Activated CD8-positive, alpha-beta memory T cell treated with anti-CD3 and anti-CD28 coated beads, Interleukin-2, amount 50 U/mL, for 24 hours (primary cell): ENCODE data around the gene SOCS7.

ENCODE experiments used
- DNase-seq: peaks from one replicate; pipeline ENCODE4 v3.0.0-alpha.2; 2020; ENCODE audit errors: extremely low read depth

The SOCS7 gene

DNA sequence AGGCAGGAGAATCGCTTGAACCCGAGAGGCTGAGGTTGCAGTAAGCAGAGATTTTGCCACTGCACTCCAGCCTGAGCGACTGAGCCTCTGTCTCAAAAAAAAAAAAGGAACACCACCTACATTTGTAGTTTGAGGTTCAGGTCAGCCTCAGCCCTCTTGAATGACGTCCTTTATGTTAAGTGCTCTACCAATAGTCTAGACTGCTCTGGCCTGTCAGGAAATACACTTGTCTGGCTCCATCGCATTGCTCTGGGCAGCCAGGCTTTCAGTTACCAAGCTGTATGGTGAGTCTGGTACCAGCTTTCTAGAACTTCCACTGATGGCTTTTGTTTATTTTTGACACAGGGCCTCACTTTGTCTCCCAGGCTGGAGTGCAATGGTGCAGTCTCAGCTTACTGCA is 11.4 kb downstream of the SOCS7 start:
- DNase-seq, result no peak

GRCh38 chr17:38364741-38365140 is 13.1 kb downstream of the SOCS7 start:
- no peak for DNase-seq

DNA sequence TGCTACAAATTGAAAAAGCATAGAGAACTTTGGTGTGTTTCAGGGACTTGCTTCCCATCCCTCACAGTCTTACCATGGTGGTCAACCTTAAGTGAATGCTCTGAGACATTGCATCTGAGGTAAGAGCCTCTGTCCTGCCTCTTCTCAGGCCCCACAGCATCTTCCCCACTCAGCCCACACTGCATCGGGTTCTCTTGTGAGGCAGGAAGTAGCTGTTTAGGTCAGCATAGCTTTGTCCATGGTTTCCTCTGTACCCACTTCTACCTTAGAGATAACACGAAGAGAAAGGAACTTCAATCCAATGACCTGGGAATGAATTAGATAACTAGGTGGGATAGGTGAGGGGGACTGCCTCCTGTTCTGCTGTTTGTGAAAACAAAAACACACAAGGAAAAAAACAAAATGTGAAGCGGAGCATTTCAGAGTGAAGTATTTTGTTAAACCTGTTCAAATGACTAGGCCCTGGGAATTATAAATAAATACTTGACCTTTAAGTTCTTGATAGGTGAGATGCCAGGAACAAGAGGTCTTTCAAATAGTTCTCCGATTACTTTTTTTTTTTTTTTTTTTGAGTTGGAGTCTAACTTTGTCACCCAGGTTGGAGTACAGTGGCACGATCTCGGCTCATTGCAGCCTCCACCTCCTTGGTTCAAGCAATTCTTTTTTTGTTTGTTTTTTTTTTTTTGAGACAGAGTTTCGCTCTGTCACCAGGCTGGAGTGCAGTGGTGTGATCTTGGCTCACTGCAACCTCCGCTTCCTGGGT is 17.7 kb downstream of the SOCS7 start:
- no peak for DNase-seq

GRCh38 chr17:38379448-38379847 is 27.8 kb downstream of the SOCS7 start:
- no peak for DNase-seq

- no peak for DNase-seq
Measured at GRCh38 chr17:38395090-38395489, 43.4 kb downstream of the SOCS7 start.

DNA sequence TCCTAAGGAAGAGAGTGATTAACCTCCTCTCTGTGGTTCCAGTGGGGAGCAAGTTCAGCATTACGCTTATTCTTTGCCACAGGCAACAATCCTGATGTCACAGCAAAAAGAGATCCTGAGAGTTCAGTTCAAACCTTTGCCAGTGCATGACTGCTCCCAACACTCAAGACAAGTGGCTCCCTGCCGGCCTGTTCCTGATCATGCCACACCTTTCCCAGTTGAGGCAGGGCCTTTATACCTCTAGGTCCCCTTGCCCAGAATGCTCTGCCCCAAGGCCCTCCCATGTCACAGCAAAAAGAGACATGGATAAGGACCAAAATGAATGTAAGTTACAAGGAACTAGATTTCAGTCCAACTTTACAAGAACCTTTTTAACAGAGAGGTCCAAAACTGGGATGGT is 45.6 kb downstream of the SOCS7 start:
- no peak for DNase-seq

- DNase-seq, result no peak
Measured at GRCh38 chr17:38400286-38400685, 48.6 kb downstream of the SOCS7 start.

- no peak for DNase-seq
Measured at GRCh38 chr17:38401459-38401858, 49.8 kb downstream of the SOCS7 start.

- DNase-seq, result no peak
Measured at GRCh38 chr17:38402897-38403296, 51.3 kb downstream of the SOCS7 start.

DNA sequence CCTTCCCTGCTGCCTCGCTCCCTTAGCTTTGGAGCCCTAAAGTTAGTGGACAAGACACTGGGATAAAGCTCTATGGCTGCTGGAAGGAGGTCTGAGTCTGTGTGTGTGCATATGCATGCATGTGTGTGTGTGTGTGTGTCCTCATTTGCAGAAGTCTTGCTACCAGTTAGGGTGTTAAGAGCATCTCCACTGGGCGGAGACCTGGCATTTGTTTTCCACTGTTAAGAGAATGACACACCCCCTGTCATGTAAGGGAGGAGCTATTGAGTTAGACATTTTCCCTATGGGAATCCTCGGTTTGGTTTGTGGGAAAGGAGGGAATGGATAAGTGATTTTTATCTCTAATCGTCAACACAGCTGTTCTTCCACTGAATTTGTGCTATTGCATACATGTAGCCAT is 51.8 kb downstream of the SOCS7 start:
- no peak for DNase-seq

GRCh38 chr17:38404174-38404943 is 52.7 kb downstream of the SOCS7 start:
- DNase-seq, result no peak

DNA sequence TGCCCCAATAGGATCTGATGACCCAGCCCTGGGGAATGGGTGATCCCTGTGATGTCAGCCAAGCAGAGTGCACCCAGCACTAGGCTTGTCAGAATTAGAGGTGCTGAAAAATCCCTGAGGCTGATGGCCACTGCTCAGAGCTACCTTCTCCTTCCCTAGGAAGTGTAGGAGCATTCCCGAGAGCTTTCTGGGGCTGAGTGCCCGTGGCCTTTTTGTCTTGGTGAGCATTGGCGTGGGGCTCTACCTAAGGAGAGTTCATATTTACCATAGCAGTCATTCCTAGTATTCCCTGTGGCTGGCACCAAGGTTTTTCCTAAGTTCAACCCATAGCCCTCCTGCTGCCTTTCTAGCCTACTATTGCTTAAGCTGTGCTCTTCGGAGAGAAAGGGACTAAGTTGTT is 54.0 kb downstream of the SOCS7 start:
- DNase-seq, result no peak

GRCh38 chr17:38410201-38410600 is 58.6 kb downstream of the SOCS7 start:
- no peak for DNase-seq

DNA sequence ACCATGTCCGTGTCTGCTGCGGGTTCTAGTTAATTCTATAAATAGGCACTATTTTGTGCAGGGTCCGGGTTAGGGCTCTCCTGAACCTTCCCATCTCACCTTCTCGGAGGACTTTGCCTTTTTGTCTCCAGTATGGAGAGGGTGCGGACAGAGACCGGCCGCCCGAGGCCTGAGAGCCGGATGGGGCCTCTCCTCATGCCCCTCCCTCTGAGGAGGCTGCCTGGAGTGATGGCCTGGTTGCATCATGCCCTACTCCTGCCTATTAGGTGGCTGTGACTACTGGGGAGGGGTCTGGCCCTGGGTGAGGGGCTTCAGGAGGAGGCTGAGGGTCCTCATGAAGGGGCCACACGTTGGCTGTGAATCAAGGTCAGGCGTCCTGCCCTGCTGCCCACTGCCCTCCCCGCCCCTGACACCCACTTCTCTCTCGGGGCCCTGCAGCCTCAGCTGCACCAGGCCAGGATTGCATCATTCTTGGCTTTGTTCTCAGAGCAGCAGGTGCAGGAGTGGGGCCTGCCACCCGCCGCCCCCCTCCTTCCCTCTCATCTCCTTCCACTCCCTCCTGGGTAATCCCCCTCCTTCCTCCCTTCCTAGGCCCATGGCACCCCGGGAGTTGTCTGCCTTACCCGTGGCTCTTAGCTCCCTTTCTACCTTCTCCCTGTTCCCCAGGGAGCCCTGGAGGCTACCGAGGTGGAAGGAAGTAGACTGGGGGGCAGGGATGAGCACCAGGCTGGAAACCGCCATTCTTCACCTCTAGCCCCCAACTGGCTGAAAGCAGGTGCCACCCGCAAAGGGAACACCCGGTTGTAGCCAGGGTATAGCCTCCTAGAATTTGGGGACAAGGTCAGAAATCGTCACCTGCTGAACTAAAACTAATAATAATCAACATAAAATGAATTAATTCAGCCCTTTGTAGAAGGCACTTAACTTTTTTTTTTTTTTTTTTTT is 63.9 kb downstream of the SOCS7 start:
- no peak for DNase-seq

- no peak for DNase-seq
Measured at GRCh38 chr17:38416840-38417209, 65.2 kb downstream of the SOCS7 start.

- DNase-seq, result no peak
Measured at GRCh38 chr17:38417210-38417951, 65.7 kb downstream of the SOCS7 start.

DNA sequence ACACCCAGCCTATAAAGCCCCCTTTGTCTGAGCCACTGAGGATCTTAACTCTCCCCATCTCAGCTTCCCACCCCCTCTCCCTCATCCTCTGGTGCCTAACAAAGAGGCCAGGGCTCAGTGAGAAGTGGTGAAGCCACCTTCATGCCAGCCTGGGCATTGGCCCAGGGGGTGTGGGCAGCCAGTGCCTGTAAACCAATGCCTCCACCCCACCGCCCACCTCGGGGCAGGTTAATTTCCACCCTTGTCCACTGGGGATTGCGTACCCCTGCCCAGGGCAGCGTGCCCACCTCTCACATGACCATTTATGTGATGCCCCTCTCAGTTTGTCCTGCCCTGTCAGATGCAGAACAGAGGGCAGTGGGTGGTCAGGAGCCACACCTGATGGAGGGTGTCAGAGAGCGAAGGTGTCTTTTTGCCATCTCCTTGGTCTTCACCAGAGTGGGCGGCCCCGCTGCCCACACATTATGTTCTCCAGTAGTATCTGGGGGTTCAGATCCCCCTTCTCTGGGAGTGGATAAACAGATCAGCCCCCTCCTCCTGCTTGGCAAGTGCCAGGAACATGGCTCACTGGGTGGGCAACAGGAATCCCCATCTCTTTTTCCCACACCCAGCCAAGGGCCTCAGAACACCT is 66.5 kb downstream of the SOCS7 start:
- no peak for DNase-seq

- no peak for DNase-seq
Measured at GRCh38 chr17:38418693-38419507, 67.3 kb downstream of the SOCS7 start.

- no peak for DNase-seq
Measured at GRCh38 chr17:38419508-38419981, 67.9 kb downstream of the SOCS7 start.

- no peak for DNase-seq
Measured at GRCh38 chr17:38420518-38420917, 68.9 kb downstream of the SOCS7 start.
